ENCODE data around the gene RRN3. TPM values are rescaled to one million over a fixed set of nuclear protein-coding genes. Genes with fewer than 3 reads are reported as not detected.
"Not testable (repeated sequence)": the region's sequence is repeated elsewhere in the genome, so short reads cannot be mapped to it uniquely, and the experiment has no call there.

Gene RRN3
- total RNA-seq, 1 experiment from 2014 or later, result 57.7 TPM

DNA sequence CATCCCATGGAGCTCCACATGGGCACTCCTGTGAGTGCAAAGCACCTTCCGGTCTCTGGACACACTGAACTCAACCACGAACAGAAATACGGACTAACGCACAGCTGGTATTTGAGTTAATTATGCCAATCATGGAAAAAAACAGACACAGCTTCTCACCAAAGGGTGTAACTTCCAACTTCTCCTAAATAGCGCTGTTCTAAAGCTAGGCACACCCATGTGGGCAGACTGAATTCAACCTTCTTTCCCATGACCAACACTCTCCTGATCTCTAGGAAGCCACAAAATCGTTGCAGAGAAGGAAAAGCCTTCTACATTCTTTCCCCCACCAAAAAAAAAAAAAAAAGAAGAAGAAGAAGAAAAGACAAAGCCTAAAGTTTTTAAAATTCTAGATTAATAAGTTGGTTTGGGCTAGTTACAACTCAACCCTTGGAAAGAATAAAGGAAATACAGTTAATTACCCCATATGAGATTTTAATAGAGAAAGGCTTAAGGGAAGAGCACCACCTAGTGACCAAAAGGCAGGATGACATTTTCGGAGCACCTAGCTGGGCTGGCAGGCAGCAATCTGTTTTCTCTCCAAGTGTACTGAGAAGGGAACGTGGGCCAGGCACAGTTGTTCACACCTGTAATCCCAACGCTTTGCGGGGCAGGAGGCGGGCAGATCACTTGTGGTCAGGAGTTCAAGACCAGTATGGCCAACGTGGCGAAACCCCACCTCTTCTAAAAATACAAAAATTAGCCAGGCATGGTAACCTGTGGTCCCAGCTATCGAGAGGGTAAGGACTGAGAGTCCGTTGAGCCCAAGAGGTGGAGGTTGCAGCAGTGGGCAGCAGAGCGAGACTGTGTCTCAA lies 21.9 kb downstream of the RRN3 start:
- CTCF ChIA-PET, result interaction anchor here (0.8 to 1.2 kb wide), 3 partner anchors 9 to 22 kb away, joined by 3 read pairs; partner anchors contain the start of gene RRN3
- H3K27ac ChIP-seq (ENCODE audit: low read depth, low read length); DNase-seq (ENCODE audit: low read depth, low spot score); H3K4me3 ChIP-seq (replicated peaks in 1 of 2; ENCODE audit: low read depth in 1 of 2, low read length in 2 of 2); H3K9me2 ChIP-seq (ENCODE audit: insufficient read depth); POLR2A ChIA-PET; H3K9ac ChIP-seq (ENCODE audit: low read length); H3K79me2 ChIP-seq (ENCODE audit: insufficient read depth, low read length); RAD21 ChIA-PET (ENCODE audit: low non-redundant PET in 1 of 2, low total read pairs in 2 of 2, uncharacterized antibody in 2 of 2, unreplicated experiment in 2 of 2); H2AFZ ChIP-seq (ENCODE audit: low read depth, low read length, poor library complexity, severe bottlenecking); intact Hi-C loops (cut with micrococcal nuclease); H3K27me3 ChIP-seq (ENCODE audit: insufficient read depth, low read length); H3K4me1 ChIP-seq (ENCODE audit: control insufficient read depth in 1 of 2, insufficient read depth in 2 of 2, low read length in 2 of 2); H4K20me1 ChIP-seq (ENCODE audit: insufficient read depth); H3K4me2 ChIP-seq (ENCODE audit: low read length); H3K9me3 ChIP-seq (ENCODE audit: control insufficient read depth in 1 of 2, insufficient read depth in 1 of 2, low read depth in 1 of 2, low read length in 2 of 2): not testable (repeated sequence)
- BruUV-seq (replicated peaks), result TSS peak; percentile 3
- TF ChIP-seq, protein P1, sequence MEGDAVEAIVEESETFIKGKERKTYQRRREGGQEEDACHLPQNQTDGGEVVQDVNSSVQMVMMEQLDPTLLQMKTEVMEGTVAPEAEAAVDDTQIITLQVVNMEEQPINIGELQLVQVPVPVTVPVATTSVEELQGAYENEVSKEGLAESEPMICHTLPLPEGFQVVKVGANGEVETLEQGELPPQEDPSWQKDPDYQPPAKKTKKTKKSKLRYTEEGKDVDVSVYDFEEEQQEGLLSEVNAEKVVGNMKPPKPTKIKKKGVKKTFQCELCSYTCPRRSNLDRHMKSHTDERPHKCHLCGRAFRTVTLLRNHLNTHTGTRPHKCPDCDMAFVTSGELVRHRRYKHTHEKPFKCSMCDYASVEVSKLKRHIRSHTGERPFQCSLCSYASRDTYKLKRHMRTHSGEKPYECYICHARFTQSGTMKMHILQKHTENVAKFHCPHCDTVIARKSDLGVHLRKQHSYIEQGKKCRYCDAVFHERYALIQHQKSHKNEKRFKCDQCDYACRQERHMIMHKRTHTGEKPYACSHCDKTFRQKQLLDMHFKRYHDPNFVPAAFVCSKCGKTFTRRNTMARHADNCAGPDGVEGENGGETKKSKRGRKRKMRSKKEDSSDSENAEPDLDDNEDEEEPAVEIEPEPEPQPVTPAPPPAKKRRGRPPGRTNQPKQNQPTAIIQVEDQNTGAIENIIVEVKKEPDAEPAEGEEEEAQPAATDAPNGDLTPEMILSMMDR (IDR thresholded peaks at IDR 0.05 in 2 of 3, conservative IDR thresholded peaks at IDR 0.05 in 1 of 3; ENCODE audit: borderline replicate concordance in 1 of 3, insufficient read depth in 1 of 3, low read depth in 2 of 3, low read length in 2 of 3), result peak in 2 of 3 experiments; percentile 25 to 46; a peak in 3 of 6 replicates
- peak; percentile 33 for TF ChIP-seq RAD21 (IDR thresholded peaks at IDR 0.05; ENCODE audit: low read depth)
- peak; percentile 91 for ATAC-seq
- H3K36me3 ChIP-seq (ENCODE audit: control insufficient read depth in 1 of 2, insufficient read depth in 2 of 2, low read length in 2 of 2), result peaks cover 31 to 38% of the 10 kb centered on the region in 2 experiments

DNA sequence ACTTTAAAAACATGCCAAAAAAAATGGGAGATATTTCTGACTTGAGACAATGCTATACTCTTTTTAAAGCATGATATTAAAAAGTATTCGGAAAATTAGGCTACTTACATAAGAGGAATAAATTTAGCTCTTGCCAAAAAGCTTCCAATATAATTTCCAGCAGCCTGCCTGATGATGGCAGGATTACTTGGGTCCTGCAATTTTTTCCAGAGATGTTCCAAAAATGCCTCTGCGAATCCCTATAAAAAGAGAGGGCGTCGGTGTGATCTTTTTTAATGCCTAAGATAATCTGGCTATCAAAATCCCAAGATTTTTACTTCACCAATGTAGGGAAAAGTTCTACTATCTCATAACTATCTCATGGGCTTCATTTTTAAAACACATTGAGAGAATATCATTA lies 23.1 kb downstream of the RRN3 start:
- H2AFZ ChIP-seq (ENCODE audit: low read depth, low read length, poor library complexity, severe bottlenecking); H3K27me3 ChIP-seq (ENCODE audit: insufficient read depth, low read length); H3K27ac ChIP-seq (ENCODE audit: low read depth, low read length); BruUV-seq (replicated peaks); H3K9me2 ChIP-seq (ENCODE audit: insufficient read depth); H3K4me2 ChIP-seq (ENCODE audit: low read length); H3K79me2 ChIP-seq (ENCODE audit: insufficient read depth, low read length); POLR2A ChIA-PET; ATAC-seq; intact Hi-C loops (cut with micrococcal nuclease); CTCF ChIA-PET; H3K4me1 ChIP-seq (ENCODE audit: control insufficient read depth in 1 of 2, insufficient read depth in 2 of 2, low read length in 2 of 2); H3K9me3 ChIP-seq (ENCODE audit: control insufficient read depth in 1 of 2, insufficient read depth in 1 of 2, low read depth in 1 of 2, low read length in 2 of 2); H3K4me3 ChIP-seq (replicated peaks in 1 of 2; ENCODE audit: low read depth in 1 of 2, low read length in 2 of 2); DNase-seq (ENCODE audit: low read depth, low spot score); H4K20me1 ChIP-seq (ENCODE audit: insufficient read depth); RAD21 ChIA-PET (ENCODE audit: low non-redundant PET in 1 of 2, low total read pairs in 2 of 2, uncharacterized antibody in 2 of 2, unreplicated experiment in 2 of 2); H3K9ac ChIP-seq (ENCODE audit: low read length): not testable (repeated sequence)
- peaks cover 31 to 35% of the 10 kb centered on the region in 2 experiments; a peak in 3 of 4 replicates for H3K36me3 ChIP-seq (ENCODE audit: control insufficient read depth in 1 of 2, insufficient read depth in 2 of 2, low read length in 2 of 2)

DNA sequence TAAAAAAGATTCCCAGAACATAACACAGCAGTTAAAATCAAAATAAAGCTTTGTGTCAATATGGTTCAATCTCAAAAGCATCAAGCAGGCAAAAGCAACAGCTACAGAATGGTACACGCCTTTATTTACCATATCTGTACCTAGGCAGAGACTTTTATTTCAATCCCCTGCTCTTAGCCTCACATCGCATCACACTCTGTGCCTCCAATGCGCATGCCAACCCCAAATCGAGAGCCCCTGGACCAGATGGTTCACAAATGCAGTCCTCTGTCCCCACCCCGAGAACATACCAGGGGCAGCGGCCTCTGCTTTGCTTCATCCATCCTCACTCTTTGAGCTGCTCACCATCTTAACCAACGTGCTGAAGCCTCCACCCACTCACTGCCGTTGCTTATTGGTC lies 27.4 kb downstream of the RRN3 start:
- BruUV-seq (replicated peaks); intact Hi-C loops (cut with micrococcal nuclease); H3K4me1 ChIP-seq (ENCODE audit: control insufficient read depth in 1 of 2, insufficient read depth in 2 of 2, low read length in 2 of 2); ATAC-seq; POLR2A ChIA-PET; H3K9me2 ChIP-seq (ENCODE audit: insufficient read depth); H4K20me1 ChIP-seq (ENCODE audit: insufficient read depth); H3K9ac ChIP-seq (ENCODE audit: low read length); RAD21 ChIA-PET (ENCODE audit: low non-redundant PET in 1 of 2, low total read pairs in 2 of 2, uncharacterized antibody in 2 of 2, unreplicated experiment in 2 of 2); CTCF ChIA-PET; H3K27ac ChIP-seq (ENCODE audit: low read depth, low read length); H2AFZ ChIP-seq (ENCODE audit: low read depth, low read length, poor library complexity, severe bottlenecking); H3K27me3 ChIP-seq (ENCODE audit: insufficient read depth, low read length); H3K4me2 ChIP-seq (ENCODE audit: low read length); DNase-seq (ENCODE audit: low read depth, low spot score); H3K79me2 ChIP-seq (ENCODE audit: insufficient read depth, low read length); H3K4me3 ChIP-seq (replicated peaks in 1 of 2; ENCODE audit: low read depth in 1 of 2, low read length in 2 of 2); H3K9me3 ChIP-seq (ENCODE audit: control insufficient read depth in 1 of 2, insufficient read depth in 1 of 2, low read depth in 1 of 2, low read length in 2 of 2): not testable (repeated sequence)
- peaks cover 10 to 23% of the 10 kb centered on the region in 2 experiments; a peak in 3 of 4 replicates for H3K36me3 ChIP-seq (ENCODE audit: control insufficient read depth in 1 of 2, insufficient read depth in 2 of 2, low read length in 2 of 2)

DNA sequence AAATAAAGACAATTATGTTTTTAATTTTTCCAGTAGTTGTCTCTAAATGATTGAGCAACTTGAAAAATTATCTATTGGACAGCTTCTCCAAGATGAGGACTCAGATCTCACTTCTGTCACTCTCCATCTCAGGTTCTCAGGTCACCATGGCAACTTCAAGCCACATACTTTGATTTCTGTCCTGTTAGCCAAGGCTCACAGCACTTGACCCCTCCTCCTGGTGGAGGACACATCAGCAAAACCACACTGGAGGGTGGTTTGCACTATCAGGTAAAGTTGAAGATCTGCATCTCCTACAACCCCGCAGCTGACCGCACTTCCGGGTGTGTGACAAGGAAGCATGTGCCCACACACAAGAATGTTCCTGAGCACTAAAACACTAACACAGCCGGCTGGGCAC lies 28.1 kb downstream of the RRN3 start:
- POLR2A ChIA-PET; H3K9ac ChIP-seq (ENCODE audit: low read length); BruUV-seq (replicated peaks); H2AFZ ChIP-seq (ENCODE audit: low read depth, low read length, poor library complexity, severe bottlenecking); H3K4me3 ChIP-seq (replicated peaks in 1 of 2; ENCODE audit: low read depth in 1 of 2, low read length in 2 of 2); intact Hi-C loops (cut with micrococcal nuclease); DNase-seq (ENCODE audit: low read depth, low spot score); CTCF ChIA-PET; H4K20me1 ChIP-seq (ENCODE audit: insufficient read depth); H3K9me2 ChIP-seq (ENCODE audit: insufficient read depth); H3K9me3 ChIP-seq (ENCODE audit: control insufficient read depth in 1 of 2, insufficient read depth in 1 of 2, low read depth in 1 of 2, low read length in 2 of 2); H3K4me1 ChIP-seq (ENCODE audit: control insufficient read depth in 1 of 2, insufficient read depth in 2 of 2, low read length in 2 of 2); H3K27ac ChIP-seq (ENCODE audit: low read depth, low read length); H3K27me3 ChIP-seq (ENCODE audit: insufficient read depth, low read length); RAD21 ChIA-PET (ENCODE audit: low non-redundant PET in 1 of 2, low total read pairs in 2 of 2, uncharacterized antibody in 2 of 2, unreplicated experiment in 2 of 2); ATAC-seq; H3K4me2 ChIP-seq (ENCODE audit: low read length); H3K79me2 ChIP-seq (ENCODE audit: insufficient read depth, low read length): not testable (repeated sequence)
- peaks cover 17 to 28% of the 10 kb centered on the region in 2 experiments; a peak in 3 of 4 replicates for H3K36me3 ChIP-seq (ENCODE audit: control insufficient read depth in 1 of 2, insufficient read depth in 2 of 2, low read length in 2 of 2)

Data from HCT116 (cell line).